Astrocyte of the cerebellum (primary cell): ENCODE data around the gene PAGR1.
A peak's percentile ranks its signal among the peaks of the same experiment; 100 is the strongest.
"Not testable (repeated sequence)": the region's sequence is repeated elsewhere in the genome, so short reads cannot be mapped to it uniquely, and the experiment has no call there.

Experiments used
- DNase-seq: peaks from one replicate; pipeline ENCODE4 v3.0.0-alpha.2; 2011; ENCODE audit warnings: low read depth
- H3K4me3 ChIP-seq: 2 replicates; pipeline ENCODE4 v1.5.1; 2011; ENCODE audit warnings: mild to moderate bottlenecking, low read depth, low read length, moderate library complexity
- CTCF ChIP-seq: IDR thresholded peaks from 2 replicates; pipeline ENCODE4 v1.5.1; 2012; ENCODE audit warnings: low read length, low read depth, moderate library complexity, mild to moderate bottlenecking; ENCODE audit errors: missing control alignments
- in situ Hi-C: cut with HindIII; loops from 2 replicates; pipeline ENCODE4 v1.10.0; 2017; ENCODE audit warnings: low sequenced_read_pairs

The PAGR1 gene

GRCh38 chr16:29789775-29790182 lies 26.2 kb upstream of the PAGR1 start:
- no peak for DNase-seq
- H3K4me3 ChIP-seq = peak overlapping the region; percentile 92
- in situ Hi-C loops = no loop called here
- TF ChIP-seq CTCF = no peak

GRCh38 chr16:29790183-29790948 lies 25.6 kb upstream of the PAGR1 start, which contains the start of gene KIF22:
Gene KIF22 (plus strand): TSS chr16:29790751. CDS start chr16:29790760, 9 bp downstream.
- peak; percentile 97 for DNase-seq
- H3K4me3 ChIP-seq = peak within 1 kb of the TSS; percentile 92
- TF ChIP-seq CTCF = peak; percentile 71
- in situ Hi-C loops = no loop called here

- DNase-seq = no peak
- in situ Hi-C loops = no loop called here
- H3K4me3 ChIP-seq = peak overlapping the region; percentile 92
- TF ChIP-seq CTCF = no peak
Observed at GRCh38 chr16:29790949-29791844, 24.8 kb upstream of the PAGR1 start.

- no peak for TF ChIP-seq CTCF
- no peak for DNase-seq
- H3K4me3 ChIP-seq = peak overlapping the region; percentile 92
- in situ Hi-C loops = no loop called here
Observed at GRCh38 chr16:29791845-29792807, 23.8 kb upstream of the PAGR1 start.

- in situ Hi-C loops, DNase-seq, H3K4me3 ChIP-seq: not testable (repeated sequence)
Observed at GRCh38 chr16:29793153-29793552, 22.8 kb upstream of the PAGR1 start.

- TF ChIP-seq CTCF = no peak
- in situ Hi-C loops = no loop called here
- no peak for DNase-seq
- no peak overlapping the region for H3K4me3 ChIP-seq
Observed at GRCh38 chr16:29794231-29794710, 21.7 kb upstream of the PAGR1 start.
